Stimulated activated CD8-positive, alpha-beta memory T cell treated with anti-CD3 and anti-CD28 coated beads, Interleukin-7, amount 100 ng/mL, for 1 hour (primary cell): Measurements from ENCODE around the gene AHSP.
A peak's percentile ranks its signal among the peaks of the same experiment; 100 is the strongest.
"Not testable (repeated sequence)": the region's sequence is repeated elsewhere in the genome, so short reads cannot be mapped to it uniquely, and the experiment has no call there.

Source experiments
- DNase-seq, 2 donors: peaks; one replicate each; pipeline ENCODE4 v3.0.0-alpha.2; 2020; ENCODE audit warnings: low read depth in 2 of 2

AHSP gene, protein sequence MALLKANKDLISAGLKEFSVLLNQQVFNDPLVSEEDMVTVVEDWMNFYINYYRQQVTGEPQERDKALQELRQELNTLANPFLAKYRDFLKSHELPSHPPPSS

DNA sequence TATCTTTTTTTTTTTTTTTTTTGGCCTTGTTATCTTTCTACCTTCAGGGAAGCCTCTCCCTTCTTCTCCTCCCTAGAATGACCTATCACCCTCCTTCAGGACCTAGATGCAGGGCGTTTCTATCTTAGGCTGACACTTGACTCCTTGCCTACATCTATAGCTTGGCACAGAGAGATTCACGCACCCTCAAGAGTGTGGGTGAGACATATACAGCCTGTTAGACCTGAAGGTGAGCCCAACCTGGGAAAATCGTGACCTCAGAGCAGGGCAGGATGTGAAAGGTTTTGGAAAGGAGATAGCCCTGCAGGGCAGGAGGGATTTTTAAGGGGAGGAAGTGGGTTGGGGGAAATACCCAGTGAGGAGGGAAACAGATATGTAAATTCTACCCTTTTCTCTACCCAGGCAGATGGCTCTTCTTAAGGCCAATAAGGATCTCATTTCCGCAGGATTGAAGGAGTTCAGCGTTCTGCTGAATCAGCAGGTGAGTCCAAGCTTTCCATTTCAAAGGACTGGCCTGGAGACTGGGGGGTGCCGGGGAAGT lies at the start of gene AHSP:
AHSP (plus strand) TSS at position 167 of the 541 bp plus-strand sequence; CDS start at position 407, 240 bp downstream.
- DNase-seq, result no peak

DNA sequence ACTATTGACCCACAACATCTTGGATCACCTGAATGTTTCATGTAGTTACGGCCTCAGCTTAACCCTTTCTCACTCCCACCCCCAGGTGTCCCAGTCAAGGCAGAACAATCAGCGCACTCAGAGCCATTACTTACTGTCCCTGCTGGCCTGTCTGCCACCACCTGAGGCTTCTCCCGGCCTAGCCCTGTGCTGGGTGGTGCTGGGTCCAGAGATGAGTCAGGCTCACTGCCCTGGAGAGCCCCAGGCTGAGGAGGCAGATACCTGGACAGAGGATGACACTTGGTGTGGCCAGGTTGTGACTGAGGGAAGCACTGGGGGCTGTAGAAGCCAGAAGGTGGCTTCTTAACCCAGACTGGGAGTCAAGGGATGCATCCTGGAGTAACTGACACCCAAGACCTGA lies 48.7 kb upstream of the AHSP start:
- no peak for DNase-seq

DNA sequence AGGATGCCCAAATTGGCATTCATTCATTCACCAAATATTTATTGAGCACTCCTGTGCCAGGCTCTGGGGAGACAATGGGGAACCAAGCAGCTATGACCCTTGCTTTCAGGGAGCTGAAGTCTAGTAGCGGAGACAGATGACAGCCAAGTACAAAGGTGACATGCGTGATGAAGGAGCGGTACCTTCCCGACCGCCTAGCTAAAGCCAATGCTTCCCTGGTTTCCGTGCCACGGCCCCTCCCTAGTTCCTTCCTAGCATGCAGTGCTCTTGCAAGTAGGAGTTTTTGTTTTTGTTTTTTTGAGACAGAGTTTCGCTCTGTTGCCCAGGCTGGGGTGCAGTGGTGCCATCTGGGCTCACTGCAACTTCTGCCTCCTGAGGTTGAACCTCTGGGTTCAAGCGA lies 47.9 kb upstream of the AHSP start:
- DNase-seq, result no peak

DNA sequence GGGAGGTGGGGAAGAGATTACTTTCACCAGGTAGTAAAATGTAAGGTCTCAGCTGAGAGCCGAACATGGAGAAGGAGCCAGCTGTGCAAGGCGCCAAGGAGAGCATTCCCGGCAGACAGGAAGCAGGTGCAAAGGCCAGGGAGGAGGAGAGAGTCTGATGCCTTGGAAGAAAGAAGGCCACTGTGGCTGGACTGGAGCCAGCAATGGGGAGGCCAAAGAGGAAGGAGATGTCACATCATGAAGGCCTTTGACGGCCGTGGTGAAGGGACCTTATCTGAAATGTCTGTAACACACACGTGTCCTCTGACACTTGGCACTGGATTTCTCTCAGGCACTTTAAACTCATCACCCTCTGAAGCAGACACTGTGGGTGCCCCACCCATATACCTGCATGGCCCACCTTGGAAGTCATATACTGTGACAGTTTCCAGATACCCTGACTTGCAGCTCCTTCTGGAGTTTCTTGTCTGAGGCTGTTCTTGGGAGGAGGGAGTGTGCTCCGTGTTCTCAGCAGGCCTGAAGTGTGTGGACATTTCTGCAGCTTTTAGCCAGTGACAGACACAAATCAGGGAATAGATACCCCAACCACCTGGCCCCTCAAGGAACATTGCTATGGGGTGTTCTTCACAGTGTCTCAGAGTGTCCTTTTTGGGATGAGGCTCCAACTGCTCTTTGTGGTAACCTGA lies 46.7 kb upstream of the AHSP start:
- no peak for DNase-seq

DNA sequence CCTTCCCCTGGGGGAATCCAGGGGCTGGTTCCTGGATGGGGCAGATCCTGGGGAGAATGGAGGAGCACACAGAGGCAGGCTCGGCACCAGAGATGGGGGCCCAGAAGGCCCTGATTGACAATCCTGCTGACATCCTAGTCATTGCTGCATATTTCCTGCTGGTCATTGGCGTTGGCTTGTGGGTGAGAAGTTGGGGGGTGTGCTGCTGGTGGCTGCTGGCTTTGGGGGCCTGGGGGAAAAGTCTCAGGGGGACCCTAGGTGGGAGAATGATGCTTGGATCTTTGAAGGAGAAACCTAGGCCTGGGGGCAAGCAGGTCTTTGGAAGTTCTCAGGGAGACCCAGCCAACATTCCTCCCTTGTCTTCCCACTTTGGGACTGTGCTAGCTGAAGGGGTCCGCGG lies 44.6 kb upstream of the AHSP start, which contains the start of gene SLC5A2:
SLC5A2 (plus strand) TSS at position 43 of the 400 bp plus-strand sequence; CDS start at position 57, 14 bp downstream.
- no peak for DNase-seq

DNA sequence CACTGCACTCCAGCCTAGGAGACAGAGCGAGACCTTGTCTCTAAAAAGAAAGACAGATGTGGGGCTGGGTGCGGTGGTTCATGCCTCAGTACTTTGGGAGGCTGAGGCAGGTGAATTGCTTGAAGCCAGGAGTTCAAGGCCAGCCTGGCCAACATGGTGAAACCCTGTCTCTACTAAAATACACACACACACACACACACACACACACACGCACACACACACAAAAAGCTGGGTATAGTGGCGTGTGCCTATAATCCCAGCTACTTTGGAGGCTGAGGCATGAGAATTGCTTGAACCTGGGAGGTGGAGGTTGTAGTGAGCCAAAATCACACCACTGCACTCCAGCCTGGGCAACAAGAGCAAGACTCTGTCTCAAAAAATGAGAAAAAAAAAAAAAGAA lies 43.7 kb upstream of the AHSP start:
- DNase-seq, result not testable (repeated sequence)

DNA sequence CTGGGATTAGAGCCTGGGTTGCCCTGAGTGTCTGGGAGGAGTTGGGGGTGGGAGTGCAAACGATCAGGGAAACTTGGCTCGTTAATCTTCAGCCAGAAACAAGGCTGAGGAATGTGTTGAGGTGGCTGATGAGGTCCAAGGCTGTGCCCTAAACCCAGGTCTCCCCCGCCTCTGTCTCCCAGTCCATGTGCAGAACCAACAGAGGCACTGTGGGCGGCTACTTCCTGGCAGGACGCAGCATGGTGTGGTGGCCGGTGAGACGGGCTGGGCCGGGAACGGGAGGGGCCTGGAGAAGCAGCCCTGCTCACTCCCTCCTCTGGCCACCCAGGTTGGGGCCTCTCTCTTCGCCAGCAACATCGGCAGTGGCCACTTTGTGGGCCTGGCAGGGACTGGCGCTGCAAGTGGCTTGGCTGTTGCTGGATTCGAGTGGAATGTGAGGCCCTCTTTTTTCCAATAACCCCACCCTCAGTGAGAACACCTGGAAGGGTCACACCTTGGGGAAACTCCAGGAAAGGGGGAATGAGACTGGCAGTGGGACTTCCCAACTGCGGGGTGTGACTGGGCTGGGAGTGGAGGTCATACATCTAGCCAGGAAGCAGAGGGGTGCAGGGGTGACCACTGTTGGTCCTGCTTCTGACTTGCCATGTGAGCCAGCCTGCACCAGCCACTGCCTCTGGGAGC lies 43.1 kb upstream of the AHSP start:
- DNase-seq, result no peak

DNA sequence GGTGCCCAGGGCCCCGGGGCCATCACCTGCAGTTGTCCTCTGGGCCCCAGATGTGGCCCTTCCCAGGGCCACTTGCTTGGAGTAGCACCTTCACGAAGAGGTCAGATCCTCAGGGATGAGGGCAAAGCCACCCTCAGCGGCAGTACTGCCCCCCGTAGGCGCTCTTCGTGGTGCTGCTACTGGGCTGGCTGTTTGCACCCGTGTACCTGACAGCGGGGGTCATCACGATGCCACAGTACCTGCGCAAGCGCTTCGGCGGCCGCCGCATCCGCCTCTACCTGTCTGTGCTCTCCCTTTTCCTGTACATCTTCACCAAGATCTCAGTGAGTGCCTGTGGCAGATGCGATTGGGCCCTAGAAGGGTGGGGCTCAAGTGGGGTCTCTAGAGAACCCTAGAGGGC lies 42.1 kb upstream of the AHSP start:
- no peak for DNase-seq

DNA sequence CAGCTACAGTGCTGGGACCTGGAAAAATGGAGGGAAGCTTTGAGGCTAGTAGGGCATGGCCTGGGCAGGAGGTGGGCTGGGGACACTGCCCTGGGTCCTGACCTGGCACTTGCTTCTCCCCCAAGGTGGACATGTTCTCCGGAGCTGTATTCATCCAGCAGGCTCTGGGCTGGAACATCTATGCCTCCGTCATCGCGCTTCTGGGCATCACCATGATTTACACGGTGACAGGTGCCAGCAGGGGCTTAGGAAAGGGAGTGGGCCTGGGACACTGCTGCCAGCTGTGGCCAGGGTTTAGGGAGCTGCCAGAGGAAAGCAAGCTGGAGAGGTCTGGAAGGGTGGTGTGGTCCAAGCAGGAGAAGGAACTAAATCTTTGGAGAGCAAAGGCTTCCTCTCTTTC lies 41.7 kb upstream of the AHSP start:
- DNase-seq, result no peak

DNA sequence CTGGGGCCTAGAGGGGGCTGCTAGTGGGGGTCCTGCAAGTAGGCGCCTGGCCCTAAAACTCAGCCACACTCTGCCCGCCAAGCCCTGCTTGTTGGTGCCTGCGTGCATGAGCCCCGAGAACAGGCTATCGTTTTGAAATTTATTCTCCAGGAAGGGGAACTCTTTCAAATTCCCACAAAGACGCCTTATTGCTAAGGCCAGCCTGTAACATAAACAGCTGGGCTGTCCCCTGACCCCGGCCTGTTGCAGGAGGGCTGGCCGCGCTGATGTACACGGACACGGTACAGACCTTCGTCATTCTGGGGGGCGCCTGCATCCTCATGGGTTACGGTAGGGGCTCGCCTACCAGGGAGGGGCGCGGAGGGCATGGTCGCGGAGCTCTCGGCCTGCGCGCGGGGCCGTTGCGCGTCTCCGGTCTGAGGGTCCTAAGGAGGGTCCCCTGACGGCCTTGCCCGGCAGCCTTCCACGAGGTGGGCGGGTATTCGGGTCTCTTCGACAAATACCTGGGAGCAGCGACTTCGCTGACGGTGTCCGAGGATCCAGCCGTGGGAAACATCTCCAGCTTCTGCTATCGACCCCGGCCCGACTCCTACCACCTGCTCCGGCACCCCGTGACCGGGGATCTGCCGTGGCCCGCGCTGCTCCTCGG lies 40.5 kb upstream of the AHSP start:
- no peak for DNase-seq

DNA sequence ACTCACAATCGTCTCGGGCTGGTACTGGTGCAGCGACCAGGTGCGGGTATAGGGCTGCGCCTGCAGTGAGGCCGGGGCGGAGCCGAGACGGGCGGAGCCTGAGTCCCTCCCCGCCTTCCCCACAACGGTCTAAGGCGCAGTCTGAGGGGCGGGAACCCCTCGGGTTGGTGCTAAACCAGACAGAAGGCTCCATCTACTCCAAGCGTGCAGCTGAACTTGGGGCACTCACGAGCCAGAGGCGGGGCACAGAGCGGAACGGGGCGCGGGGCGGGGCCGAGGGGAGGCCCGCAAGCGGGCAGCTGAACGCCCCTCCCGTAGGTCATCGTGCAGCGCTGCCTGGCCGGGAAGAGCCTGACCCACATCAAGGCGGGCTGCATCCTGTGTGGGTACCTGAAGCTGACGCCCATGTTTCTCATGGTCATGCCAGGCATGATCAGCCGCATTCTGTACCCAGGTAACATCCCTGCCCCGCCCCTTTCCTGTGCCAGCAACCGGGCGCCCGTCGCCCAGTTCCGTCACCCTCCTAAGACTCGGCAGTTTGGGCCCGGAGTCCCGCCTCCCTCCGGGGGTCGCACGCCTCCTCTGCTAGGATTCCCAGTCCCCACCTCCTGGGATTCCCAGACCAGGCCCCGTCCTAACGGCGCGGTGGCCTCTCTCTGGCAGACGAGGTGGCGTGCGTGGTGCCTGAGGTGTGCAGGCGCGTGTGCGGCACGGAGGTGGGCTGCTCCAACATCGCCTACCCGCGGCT lies 39.8 kb upstream of the AHSP start:
- peak; percentile 44 to 45 for DNase-seq

DNA sequence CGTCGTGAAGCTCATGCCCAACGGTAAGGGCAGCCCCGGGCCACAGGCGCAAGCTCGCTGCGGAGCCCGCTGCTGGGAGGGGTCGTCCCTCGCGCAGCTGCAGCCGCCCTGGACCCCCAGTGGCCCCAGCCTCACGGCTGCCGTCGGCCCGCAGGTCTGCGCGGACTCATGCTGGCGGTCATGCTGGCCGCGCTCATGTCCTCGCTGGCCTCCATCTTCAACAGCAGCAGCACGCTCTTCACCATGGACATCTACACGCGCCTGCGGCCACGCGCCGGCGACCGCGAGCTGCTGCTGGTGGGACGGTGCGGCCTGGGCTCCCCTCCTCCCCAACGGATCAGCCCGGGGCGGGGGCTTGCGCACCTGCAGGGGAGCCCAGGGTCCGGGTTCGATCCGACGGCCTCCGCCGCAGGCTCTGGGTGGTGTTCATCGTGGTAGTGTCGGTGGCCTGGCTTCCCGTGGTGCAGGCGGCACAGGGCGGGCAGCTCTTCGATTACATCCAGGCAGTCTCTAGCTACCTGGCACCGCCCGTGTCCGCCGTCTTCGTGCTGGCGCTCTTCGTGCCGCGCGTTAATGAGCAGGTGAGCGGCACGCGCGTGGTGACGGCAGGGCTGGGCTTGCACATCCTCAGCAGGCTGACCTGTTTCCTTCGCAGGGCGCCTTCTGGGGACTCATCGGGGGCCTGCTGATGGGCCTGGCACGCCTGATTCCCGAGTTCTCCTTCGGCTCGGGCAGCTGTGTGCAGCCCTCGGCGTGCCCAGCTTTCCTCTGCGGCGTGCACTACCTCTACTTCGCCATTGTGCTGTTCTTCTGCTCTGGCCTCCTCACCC lies 39.0 kb upstream of the AHSP start:
- no peak for DNase-seq

DNA sequence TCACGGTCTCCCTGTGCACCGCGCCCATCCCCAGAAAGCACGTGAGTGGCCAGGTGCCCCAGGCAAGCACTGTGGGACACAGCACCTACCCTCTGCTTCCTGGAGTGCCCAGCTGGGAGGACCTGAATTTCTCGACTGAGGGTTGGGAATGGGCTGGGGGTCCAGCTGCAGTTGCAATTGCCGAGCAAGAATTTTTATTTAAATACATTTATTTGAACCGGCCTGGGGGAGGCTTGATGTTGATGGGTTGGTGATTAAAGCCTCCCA lies 38.5 kb upstream of the AHSP start:
- DNase-seq, result no peak

DNA sequence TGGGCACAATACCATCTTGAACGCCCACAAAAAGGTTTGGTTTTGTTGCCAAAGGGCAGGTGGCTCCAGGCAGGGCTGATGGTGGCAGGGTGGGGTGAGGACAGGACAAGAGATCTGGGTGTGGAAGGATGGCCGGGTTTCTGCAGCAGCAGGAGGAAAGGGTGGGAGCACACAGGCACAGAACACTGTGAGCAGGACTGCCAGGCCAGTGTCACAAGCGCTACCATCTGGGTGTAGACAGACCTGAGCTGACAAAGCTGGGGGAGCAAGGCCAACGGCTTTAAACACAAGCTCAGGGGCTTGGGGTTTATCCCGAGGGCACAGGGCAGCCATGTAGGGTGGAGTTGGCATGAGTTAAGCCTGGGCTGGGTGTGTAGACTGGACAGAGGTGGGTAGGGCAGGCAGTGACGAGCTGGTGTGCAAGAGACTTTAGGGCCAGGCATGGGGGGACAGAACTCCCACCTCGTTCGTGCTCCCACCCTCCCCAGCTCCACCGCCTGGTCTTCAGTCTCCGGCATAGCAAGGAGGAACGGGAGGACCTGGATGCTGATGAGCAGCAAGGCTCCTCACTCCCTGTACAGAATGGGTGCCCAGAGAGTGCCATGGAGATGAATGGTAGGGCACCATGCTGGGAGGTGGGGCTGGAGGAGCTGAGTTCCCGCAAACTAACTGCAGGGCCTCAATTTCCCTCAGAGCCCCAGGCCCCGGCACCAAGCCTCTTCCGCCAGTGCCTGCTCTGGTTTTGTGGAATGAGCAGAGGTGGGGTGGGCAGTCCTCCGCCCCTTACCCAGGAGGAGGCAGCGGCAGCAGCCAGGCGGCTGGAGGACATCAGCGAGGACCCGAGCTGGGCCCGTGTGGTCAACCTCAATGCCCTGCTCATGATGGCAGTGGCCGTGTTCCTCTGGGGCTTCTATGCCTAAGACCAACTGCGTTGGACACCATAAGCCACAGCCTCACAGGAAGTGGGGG lies 37.8 kb upstream of the AHSP start:
- DNase-seq, result no peak

DNA sequence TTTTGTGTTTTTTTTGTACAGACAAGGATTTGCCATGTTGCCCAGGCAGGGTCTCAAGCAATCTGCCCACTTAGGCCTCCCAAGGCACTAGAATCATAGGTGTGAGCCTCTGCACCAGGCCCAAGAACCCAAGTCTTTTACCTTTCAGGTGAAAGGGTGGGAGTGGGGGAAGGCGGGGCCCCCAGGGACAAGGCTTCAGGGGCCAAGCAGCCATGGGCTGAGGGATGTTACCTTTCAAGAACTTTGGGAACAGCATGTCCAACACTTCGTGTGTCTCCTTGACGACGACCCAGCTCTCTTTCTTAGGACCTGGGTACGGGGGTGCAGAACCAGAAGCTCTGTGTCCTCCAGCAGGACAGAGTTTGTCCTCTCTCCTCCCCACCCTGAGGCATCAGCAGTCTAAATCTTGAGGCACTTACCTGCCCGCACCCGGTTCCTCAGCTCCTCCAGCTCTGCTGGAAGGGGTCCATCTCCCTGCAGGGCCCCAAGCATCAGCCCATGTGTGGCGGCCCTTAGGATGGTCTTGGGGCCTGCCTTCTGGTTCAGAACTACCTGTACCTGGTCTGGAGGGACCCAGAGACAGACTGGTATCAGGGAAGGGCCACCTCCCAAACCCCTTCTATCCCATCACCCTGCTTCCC lies 35.8 kb upstream of the AHSP start:
- DNase-seq, result no peak

DNA sequence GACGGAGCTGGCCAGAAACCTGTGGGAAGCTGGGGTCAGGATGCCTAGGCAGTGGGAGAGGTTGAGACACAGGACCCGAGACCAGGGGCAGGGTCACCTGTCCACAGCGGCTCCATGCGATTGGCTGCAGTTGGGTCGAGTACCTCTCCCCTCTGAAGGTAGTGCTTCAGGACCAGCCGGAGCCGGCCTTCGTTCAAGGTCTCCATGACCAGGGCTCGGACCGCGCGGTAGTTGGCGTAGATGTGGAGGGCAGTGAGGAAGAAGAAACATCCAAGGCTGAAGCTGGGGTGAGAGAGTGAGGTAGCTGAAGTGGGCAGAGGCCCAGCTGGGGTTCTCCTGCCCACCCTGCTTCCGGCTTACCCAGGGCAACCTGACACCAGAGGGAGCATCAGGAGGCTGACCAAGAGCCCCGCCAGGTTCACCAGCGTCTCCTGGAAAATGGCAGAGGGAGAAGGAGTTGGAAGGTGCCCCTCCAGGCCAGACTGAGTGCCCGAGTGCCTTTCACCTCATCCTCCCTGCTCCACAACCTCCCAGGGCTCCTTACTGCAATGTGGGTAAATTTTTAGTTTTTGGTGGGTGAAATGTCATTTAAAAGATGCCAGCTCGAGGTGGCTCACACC lies 34.1 kb upstream of the AHSP start:
- DNase-seq, result no peak

DNA sequence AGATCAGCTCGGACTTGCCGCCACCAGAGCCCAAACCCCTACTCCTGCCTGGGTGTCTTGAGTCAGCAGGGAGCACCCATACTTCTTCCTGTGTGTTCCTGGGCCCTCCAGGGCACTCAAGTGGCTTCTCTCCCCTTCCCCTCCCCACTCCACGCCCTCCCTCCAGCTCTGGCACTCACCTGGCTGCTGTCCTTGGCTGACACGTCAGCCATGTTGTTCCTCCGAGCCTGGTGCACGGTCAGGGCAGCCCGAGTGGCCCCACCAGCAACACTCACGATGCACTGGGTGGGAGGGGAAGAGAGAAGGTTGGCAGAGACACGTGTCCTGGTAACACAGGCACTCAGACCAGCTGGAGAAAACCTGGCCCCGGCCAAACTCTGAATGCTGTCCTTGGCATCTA lies 31.0 kb upstream of the AHSP start:
- no peak for DNase-seq

DNA sequence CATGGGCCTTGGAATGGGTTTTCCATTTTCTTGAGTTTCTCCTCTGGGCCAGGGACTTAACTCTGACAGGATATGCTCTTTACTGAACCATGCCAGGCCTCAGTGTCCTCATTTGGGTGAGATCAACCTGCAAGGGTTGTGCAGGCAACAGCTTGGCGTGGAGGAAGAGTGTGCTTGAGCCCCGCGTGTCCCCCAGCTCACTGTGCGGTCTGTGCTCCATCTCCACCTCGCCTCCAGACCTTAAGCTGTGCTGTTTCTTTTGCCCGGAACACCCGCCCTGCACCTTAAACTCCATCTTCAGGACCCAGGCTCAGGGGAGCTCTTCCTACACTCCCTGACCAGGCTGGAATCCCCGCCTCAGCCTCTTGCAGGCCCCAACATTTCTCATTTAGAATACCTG lies 29.2 kb upstream of the AHSP start:
- no peak for DNase-seq

DNA sequence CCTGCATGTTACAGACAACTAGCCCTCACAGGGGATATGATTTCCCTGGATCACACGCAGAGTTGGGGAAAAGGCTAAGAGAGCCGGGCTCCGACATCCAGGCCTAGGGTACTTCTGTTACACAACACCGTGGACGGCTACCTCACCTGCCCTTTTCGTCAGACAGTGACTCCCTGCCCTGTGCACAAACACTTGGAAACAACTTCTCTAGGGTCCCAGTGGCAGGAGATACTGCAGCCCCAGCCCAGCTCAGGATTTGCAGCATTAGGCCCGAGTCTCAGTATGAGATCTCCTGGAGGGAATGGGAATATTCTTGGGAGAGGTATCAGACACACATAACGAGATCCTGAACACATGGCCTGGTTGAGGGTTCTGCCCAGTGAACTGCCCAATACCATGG lies 27.8 kb upstream of the AHSP start:
- no peak for DNase-seq
